ENCODE data around the gene ATP10A. TPM values are rescaled to one million over a fixed set of nuclear protein-coding genes. Genes with fewer than 3 reads are reported as not detected.

Gene ATP10A
- total RNA-seq, 1 donor from 2014 or later = 71.9 TPM

GRCh38 chr15:25677719-25678499 is 185.2 kb downstream of the ATP10A start:
- Mint-ChIP-seq H3K27me3 (ENCODE audit: unreplicated experiment) (no peaks in the 10 kb centered on the region), H3K4me3 (ENCODE audit: unreplicated experiment) (no peak overlapping the region), H3K36me3 (ENCODE audit: unreplicated experiment) (peaks cover 55% of the 10 kb centered on the region), H3K27ac (ENCODE audit: unreplicated experiment) (no peak overlapping the region), H3K9me3 (ENCODE audit: unreplicated experiment) (no peaks in the 10 kb centered on the region), H3K4me1 (ENCODE audit: unreplicated experiment) (peaks cover 7% of the 10 kb centered on the region)
- no peak for DNase-seq (ENCODE audit: extremely low spot score, unreplicated experiment)
- no peak for TF ChIP-seq CTCF (IDR thresholded peaks at IDR 0.05)

GRCh38 chr15:25676070-25676469 is 187.1 kb downstream of the ATP10A start:
- no peak for DNase-seq (ENCODE audit: extremely low spot score, unreplicated experiment)
- no peaks in the 10 kb centered on the region for H3K9me3 Mint-ChIP-seq (ENCODE audit: unreplicated experiment)
- no peak overlapping the region for H3K4me3 Mint-ChIP-seq (ENCODE audit: unreplicated experiment)
- H3K27ac Mint-ChIP-seq (ENCODE audit: unreplicated experiment) = no peak overlapping the region
- H3K4me1 Mint-ChIP-seq (ENCODE audit: unreplicated experiment) = peaks cover 17% of the 10 kb centered on the region
- peaks cover 42% of the 10 kb centered on the region for H3K36me3 Mint-ChIP-seq (ENCODE audit: unreplicated experiment)
- TF ChIP-seq CTCF (IDR thresholded peaks at IDR 0.05) = no peak
- no peaks in the 10 kb centered on the region for H3K27me3 Mint-ChIP-seq (ENCODE audit: unreplicated experiment)

- H3K27ac Mint-ChIP-seq (ENCODE audit: unreplicated experiment) = peak overlapping the region; percentile 27
- no peak for DNase-seq (ENCODE audit: extremely low spot score, unreplicated experiment)
- H3K36me3 Mint-ChIP-seq (ENCODE audit: unreplicated experiment) = peaks cover 36% of the 10 kb centered on the region
- no peaks in the 10 kb centered on the region for H3K9me3 Mint-ChIP-seq (ENCODE audit: unreplicated experiment)
- H3K4me3 Mint-ChIP-seq (ENCODE audit: unreplicated experiment) = no peak overlapping the region
- peaks cover 24% of the 10 kb centered on the region for H3K4me1 Mint-ChIP-seq (ENCODE audit: unreplicated experiment)
- no peaks in the 10 kb centered on the region for H3K27me3 Mint-ChIP-seq (ENCODE audit: unreplicated experiment)
- no peak for TF ChIP-seq CTCF (IDR thresholded peaks at IDR 0.05)
Measured at GRCh38 chr15:25675396-25675795, 187.7 kb downstream of the ATP10A start.

GRCh38 chr15:25674913-25675312 is 188.2 kb downstream of the ATP10A start:
- no peak for TF ChIP-seq CTCF (IDR thresholded peaks at IDR 0.05)
- H3K4me1 Mint-ChIP-seq (ENCODE audit: unreplicated experiment) = peaks cover 29% of the 10 kb centered on the region
- DNase-seq (ENCODE audit: extremely low spot score, unreplicated experiment) = no peak
- H3K36me3 Mint-ChIP-seq (ENCODE audit: unreplicated experiment) = peaks cover 32% of the 10 kb centered on the region
- no peak overlapping the region for H3K4me3 Mint-ChIP-seq (ENCODE audit: unreplicated experiment)
- peak overlapping the region; percentile 27 for H3K27ac Mint-ChIP-seq (ENCODE audit: unreplicated experiment)
- H3K9me3 Mint-ChIP-seq (ENCODE audit: unreplicated experiment) = no peaks in the 10 kb centered on the region
- no peaks in the 10 kb centered on the region for H3K27me3 Mint-ChIP-seq (ENCODE audit: unreplicated experiment)

- Mint-ChIP-seq H3K27me3 (ENCODE audit: unreplicated experiment) (no peaks in the 10 kb centered on the region), H3K4me1 (ENCODE audit: unreplicated experiment) (peaks cover 36% of the 10 kb centered on the region)
Measured at GRCh38 chr15:25673972-25674371, 189.2 kb downstream of the ATP10A start.

More at GRCh38 chr15:25673972-25674371, 189.2 kb downstream of the ATP10A start:
- Mint-ChIP-seq H3K27ac (ENCODE audit: unreplicated experiment) (no peak overlapping the region), H3K36me3 (ENCODE audit: unreplicated experiment) (peaks cover 24% of the 10 kb centered on the region), H3K4me3 (ENCODE audit: unreplicated experiment) (no peak overlapping the region), H3K9me3 (ENCODE audit: unreplicated experiment) (no peaks in the 10 kb centered on the region)
- TF ChIP-seq CTCF (IDR thresholded peaks at IDR 0.05) = no peak
- no peak for DNase-seq (ENCODE audit: extremely low spot score, unreplicated experiment)

Data from osteocyte (in vitro differentiated cells).